Transverse colon (tissue), 4 donors: ENCODE results near the gene IDUA. TPM values are rescaled to one million over a fixed set of nuclear protein-coding genes. Genes with fewer than 3 reads are reported as not detected.
A peak's percentile ranks its signal among the peaks of the same experiment; 100 is the strongest.

ENCODE experiments used
- DNase-seq: peaks from one replicate; pipeline ENCODE4 v3.0.0-alpha.2; 2019
- H3K27ac ChIP-seq, 4 donors: fragments of 200-600 bp; sonication (generic); 2 replicates each; pipeline ENCODE4 v1.5.1; 2016 to 2018; ENCODE audit warnings: inconsistent platforms in 4 of 4
- H3K27me3 ChIP-seq: fragments of 200-600 bp; sonication (generic); 2 replicates; pipeline ENCODE4 v1.5.1; 2017; ENCODE audit warnings: inconsistent platforms
- H3K36me3 ChIP-seq, 4 donors: fragments of 200-600 bp; sonication (generic); 2 replicates each; pipeline ENCODE4 v1.5.1; 2017 to 2019; ENCODE audit warnings: inconsistent platforms in 4 of 4
- H3K4me1 ChIP-seq, 4 donors: fragments of 200-600 bp; sonication (generic); 2 replicates each; pipeline ENCODE4 v1.5.1; 2017 to 2020; ENCODE audit warnings: inconsistent platforms in 4 of 4
- H3K4me3 ChIP-seq, 4 donors: fragments of 200-600 bp; sonication (generic); 1 replicate in 1 of 4; 2 replicates in 3 of 4; pipeline versions ENCODE4 v1.5.1 to v1.6.1; 2017 to 2019; ENCODE audit warnings: inconsistent platforms in 4 of 4
- H3K9me3 ChIP-seq, 2 donors: fragments of 200-600 bp; sonication (generic); 2 replicates each; pipeline ENCODE4 v1.5.1; 2017 to 2019; ENCODE audit warnings: inconsistent platforms in 2 of 2
- EP300 ChIP-seq: sonication (generic); formaldehyde crosslinking; IDR thresholded peaks from one replicate; pipeline ENCODE4 v1.6.1; 2017; ENCODE audit warnings: antibody characterized with exemption, low read depth
- POLR2A ChIP-seq: fragments of 450-650 bp; IDR thresholded peaks from one replicate; pipeline ENCODE4 v1.6.1; 2016; ENCODE audit warnings: antibody characterized with exemption, mild to moderate bottlenecking, moderate library complexity
- POLR2AphosphoS5 ChIP-seq, 3 donors: sonication (generic); formaldehyde crosslinking; IDR thresholded peaks; one replicate each; pipeline ENCODE4 v1.6.1; 2016; ENCODE audit warnings: antibody characterized with exemption in 3 of 3
- WGBS, 2 donors: methylation state at CpG; one replicate each; pipeline ENCODE4 v1.1.5; 2018; ENCODE audit warnings: low coverage in 1 of 2; 5-methylcytosine and 5-hydroxymethylcytosine counted together
- in situ Hi-C, 4 donors: fragments of 200-750 bp; cut with MboI; loops; one replicate each; pipeline versions ENCODE4 v1.15.0 to v1.15.1; 2017; ENCODE audit warnings: low sequenced_read_pairs in 3 of 4, low pct_ligation_motif_present in 1 of 4, low pct_unique_long_range_greater_than_20kb in 1 of 4
- intact Hi-C: fragments of 100-400 bp; cut with DNase I; formaldehyde crosslinking; loops from one replicate; pipeline ENCODE4 v1.15.1; 2023; ENCODE audit warnings: low total_unique reads
- total RNA-seq, 4 donors: library from RNA; depleted of rRNA; stranded (reverse); fragments of >200 nt; gene quantifications; one replicate each; pipeline ENCODE4 v1.1.0, GENCODE V29; 2016
- TF ChIP-seq, protein P1 (sequence below), 5 experiments: fragments of 200-600 bp in 3 of 5; fragments of 450-650 bp in 2 of 5; sonication (generic) in 3 of 5; IDR thresholded peaks; 1 replicate in 2 of 5; 2 replicates in 3 of 5; pipeline ENCODE4 v1.5.1; 2016 to 2017; ENCODE audit warnings: antibody characterized with exemption in 5 of 5, inconsistent platforms in 3 of 5, mild to moderate bottlenecking in 2 of 5, moderate library complexity in 1 of 5

IDUA gene
- total RNA-seq, 4 donors from 2014 or later: 25.9 to 78.6 (median 40.4) TPM

DNA sequence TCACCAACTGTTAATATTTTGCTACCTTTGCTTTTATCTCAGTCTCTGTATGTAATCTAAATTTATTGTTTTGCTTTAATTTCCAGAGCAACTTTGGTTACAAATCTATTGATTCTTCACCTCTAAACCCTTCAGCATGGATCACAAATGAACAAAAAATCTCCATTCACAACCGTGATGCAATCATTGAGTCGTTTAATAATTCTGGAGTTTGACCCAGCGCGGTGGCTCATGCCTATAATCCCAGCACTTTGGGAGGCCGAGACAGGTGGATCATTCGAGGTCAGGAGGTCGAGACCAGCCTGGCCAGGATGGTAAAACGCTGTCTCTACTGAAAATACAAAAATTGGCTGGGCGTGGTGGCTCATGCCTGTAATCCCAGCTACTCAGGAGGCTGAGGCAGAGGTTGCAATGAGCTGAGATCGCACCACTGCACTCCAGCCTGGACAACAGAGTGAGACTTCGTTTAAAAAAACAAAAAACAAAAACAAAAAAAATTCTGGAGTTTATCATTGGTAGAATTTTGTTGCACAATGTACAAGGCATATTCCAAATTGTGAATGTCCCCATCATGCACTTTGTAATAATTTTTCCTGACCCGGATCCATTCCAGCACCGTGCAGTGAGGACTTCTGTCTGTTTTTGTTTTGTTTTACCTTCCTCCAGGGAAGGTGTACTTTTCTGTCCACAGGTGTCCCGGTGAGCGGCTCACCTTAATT, 2.3 kb upstream of the IDUA start:
- Histone ChIP-seq H3K36me3 (no peaks in the 10 kb centered on the region), H3K27ac (peak overlapping the region in 3 of 4 donors; percentile 11 to 27 (median 14)), H3K4me1 (peaks cover 22 to 34% (median 29%) of the 10 kb centered on the region in 4 donors), H3K4me3 (peak overlapping the region in 3 of 4 donors; percentile 13 to 40 (median 15)), H3K9me3 (no peaks in the 10 kb centered on the region), H3K27me3 (no peaks in the 10 kb centered on the region)
- intact Hi-C loops: no loop called here
- no peak for TF ChIP-seq POLR2AphosphoS5 (IDR thresholded peaks at IDR 0.05)
- TF ChIP-seq, protein P1, sequence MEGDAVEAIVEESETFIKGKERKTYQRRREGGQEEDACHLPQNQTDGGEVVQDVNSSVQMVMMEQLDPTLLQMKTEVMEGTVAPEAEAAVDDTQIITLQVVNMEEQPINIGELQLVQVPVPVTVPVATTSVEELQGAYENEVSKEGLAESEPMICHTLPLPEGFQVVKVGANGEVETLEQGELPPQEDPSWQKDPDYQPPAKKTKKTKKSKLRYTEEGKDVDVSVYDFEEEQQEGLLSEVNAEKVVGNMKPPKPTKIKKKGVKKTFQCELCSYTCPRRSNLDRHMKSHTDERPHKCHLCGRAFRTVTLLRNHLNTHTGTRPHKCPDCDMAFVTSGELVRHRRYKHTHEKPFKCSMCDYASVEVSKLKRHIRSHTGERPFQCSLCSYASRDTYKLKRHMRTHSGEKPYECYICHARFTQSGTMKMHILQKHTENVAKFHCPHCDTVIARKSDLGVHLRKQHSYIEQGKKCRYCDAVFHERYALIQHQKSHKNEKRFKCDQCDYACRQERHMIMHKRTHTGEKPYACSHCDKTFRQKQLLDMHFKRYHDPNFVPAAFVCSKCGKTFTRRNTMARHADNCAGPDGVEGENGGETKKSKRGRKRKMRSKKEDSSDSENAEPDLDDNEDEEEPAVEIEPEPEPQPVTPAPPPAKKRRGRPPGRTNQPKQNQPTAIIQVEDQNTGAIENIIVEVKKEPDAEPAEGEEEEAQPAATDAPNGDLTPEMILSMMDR (IDR thresholded peaks at IDR 0.05): no peak
- 59 to 66% methylated on average over 13 to 15 of the region's 15 CpGs for WGBS, 2 donors
- in situ Hi-C loops: no loop called here
- no peak for DNase-seq

DNA sequence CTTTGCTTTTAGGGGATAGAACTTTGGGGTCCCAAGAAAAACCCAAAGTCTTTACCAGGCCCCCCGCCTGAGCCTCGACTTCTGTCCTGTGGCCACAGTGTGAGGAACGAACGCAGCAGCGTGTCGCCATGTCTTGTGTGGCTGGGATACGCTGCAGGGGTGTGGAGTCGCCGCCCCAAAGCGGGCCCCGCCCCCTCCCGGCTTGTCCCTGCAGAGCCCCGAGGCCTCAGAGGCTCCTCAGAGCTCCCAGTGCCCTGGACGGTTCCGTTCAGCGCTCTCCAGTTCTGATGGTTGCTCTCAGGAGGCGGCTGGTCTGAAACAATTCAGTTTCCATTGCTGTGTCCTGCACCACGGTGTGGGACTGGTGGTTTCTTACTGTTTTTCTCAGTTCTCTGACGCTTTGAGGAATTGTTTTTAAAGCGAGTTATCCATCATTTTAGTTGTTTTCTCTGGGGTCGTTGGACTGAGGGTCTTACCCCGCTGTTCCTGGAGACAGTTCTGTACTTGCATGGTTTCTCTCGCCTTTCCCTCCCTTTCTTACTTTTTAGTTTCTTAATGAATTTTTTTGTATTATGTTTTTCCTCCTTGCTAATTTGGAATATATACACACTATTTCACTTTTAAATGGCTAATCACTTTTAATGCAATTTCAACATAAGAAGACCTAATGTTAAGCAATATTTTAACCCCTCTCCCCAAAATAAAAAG, 1.6 kb upstream of the IDUA start:
- Histone ChIP-seq H3K4me1 (peaks cover 22 to 34% (median 29%) of the 10 kb centered on the region in 4 donors), H3K27me3 (no peaks in the 10 kb centered on the region), H3K36me3 (no peaks in the 10 kb centered on the region), H3K4me3 (peak overlapping the region in 3 of 4 donors; percentile 13 to 40 (median 15)), H3K27ac (peak overlapping the region in 3 of 4 donors; percentile 11 to 27 (median 14)), H3K9me3 (no peaks in the 10 kb centered on the region)
- TF ChIP-seq, protein P1 (IDR thresholded peaks at IDR 0.05): no peak
- TF ChIP-seq POLR2A: peak; percentile 55
- no peak for TF ChIP-seq EP300
- peak in 2 of 3 donors; percentile 56 to 72 for TF ChIP-seq POLR2AphosphoS5 (IDR thresholded peaks at IDR 0.05)
- DNase-seq: peak; percentile 89
- WGBS, 2 donors: 49 to 53% methylated on average over 9 to 23 of the region's 23 CpGs
- intact Hi-C loops: no loop called here
- in situ Hi-C loops: no loop called here

GRCh38 chr4:986428-986878, 391 bp upstream of the IDUA start:
- in situ Hi-C loops (no loop called here), intact Hi-C loops (no loop called here)
- Histone ChIP-seq H3K4me1 (peaks cover 22 to 34% (median 29%) of the 10 kb centered on the region in 4 donors), H3K36me3 (no peaks in the 10 kb centered on the region), H3K27me3 (no peaks in the 10 kb centered on the region), H3K4me3 (peak overlapping the region; percentile 47 to 94 (median 79)), H3K27ac (peak overlapping the region; percentile 67 to 83 (median 80)), H3K9me3 (no peaks in the 10 kb centered on the region)
- WGBS, 2 donors: 2% methylated on average over 6 to 12 of the region's 14 CpGs
- DNase-seq: no peak
- TF ChIP-seq EP300 (no peak), POLR2AphosphoS5 (IDR thresholded peaks at IDR 0.05) (peak in 1 of 3 donors; percentile 18), POLR2A (no peak)
- TF ChIP-seq, protein P1 (IDR thresholded peaks at IDR 0.05): no peak
